Mucosa of rectum (tissue), 2 donors: Measurements from ENCODE around the gene FGGY.

Source experiments
- H3K27ac ChIP-seq, 2 donors: one replicate each; pipeline ENCODE4 v1.7.0; 2013; ENCODE audit warnings: inconsistent platforms in 2 of 2, low read depth in 2 of 2, low read length in 2 of 2
- H3K27me3 ChIP-seq, 2 donors: one replicate each; pipeline ENCODE4 v1.7.0; 2013; ENCODE audit warnings: low read length in 2 of 2; ENCODE audit not compliant: control insufficient read depth in 2 of 2, insufficient read depth in 2 of 2
- H3K36me3 ChIP-seq, 2 donors: one replicate each; pipeline ENCODE4 v1.7.0; 2013; ENCODE audit warnings: low read length in 2 of 2; ENCODE audit not compliant: control insufficient read depth in 2 of 2, insufficient read depth in 2 of 2
- H3K4me1 ChIP-seq, 2 donors: one replicate each; pipeline ENCODE4 v1.7.0; 2013; ENCODE audit warnings: low read length in 2 of 2, mild to moderate bottlenecking in 1 of 2; ENCODE audit not compliant: control insufficient read depth in 2 of 2, insufficient read depth in 2 of 2
- H3K4me3 ChIP-seq, 2 donors: one replicate each; pipeline ENCODE4 v1.7.0; 2013; ENCODE audit warnings: low read length in 2 of 2
- H3K9ac ChIP-seq, 2 donors: one replicate each; pipeline ENCODE4 v1.7.0; 2013; ENCODE audit warnings: low read length in 2 of 2, low read depth in 1 of 2, mild to moderate bottlenecking in 1 of 2
- H3K9me3 ChIP-seq, 2 donors: one replicate each; pipeline ENCODE4 v1.7.0; 2013; ENCODE audit warnings: low read length in 2 of 2; ENCODE audit not compliant: control insufficient read depth in 2 of 2
- donor health status: healthy.
- donor health status: Normal muscosa, but diverticular disease.

The FGGY gene

DNA sequence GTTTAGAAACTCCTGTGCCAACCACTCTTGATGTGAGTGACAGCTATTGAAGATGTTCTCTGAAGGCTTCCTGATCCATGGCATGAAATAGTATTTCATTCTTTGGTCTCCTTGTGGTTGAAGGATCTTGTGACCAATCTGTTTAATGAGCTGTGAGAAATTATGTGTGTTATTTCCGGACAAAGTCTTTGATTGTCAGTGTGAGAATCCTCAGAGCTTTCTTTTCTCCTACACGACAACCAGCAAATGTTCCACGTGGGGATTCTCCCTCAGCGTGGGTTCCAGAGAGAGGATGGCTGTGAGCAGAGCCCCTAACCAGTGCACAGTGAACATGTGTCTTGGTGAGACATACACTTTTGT is 472.8 kb downstream of the FGGY start:
- Histone ChIP-seq H3K27me3 (no peaks in the 10 kb centered on the region), H3K4me3 (no peak overlapping the region), H3K4me1 (no peaks in the 10 kb centered on the region), H3K9me3 (no peaks in the 10 kb centered on the region), H3K27ac (no peak overlapping the region), H3K9ac (no peak overlapping the region), H3K36me3 (no peaks in the 10 kb centered on the region)

DNA sequence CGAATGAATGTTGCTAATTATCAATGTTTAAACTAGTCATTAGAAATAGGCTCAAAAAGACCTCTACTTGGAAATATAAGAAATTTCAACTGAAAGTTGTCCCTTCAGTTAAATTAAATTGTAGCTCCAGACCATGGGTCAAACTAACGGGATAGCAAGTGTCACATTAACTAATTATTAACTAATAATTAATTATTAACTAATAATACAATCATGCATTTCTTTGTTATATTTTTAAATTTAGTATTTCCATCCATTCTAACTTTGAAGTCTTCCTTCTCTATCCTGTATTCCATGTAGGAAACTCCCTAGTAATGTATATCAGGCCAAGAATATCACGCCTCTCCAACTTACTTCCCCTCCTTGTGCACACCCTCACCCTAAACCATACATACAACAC is 474.5 kb downstream of the FGGY start:
- H3K36me3 ChIP-seq: no peaks in the 10 kb centered on the region
- H3K9ac ChIP-seq: no peak overlapping the region
- no peaks in the 10 kb centered on the region for H3K4me1 ChIP-seq
- no peak overlapping the region for H3K27ac ChIP-seq
- no peaks in the 10 kb centered on the region for H3K9me3 ChIP-seq
- no peaks in the 10 kb centered on the region for H3K27me3 ChIP-seq
- no peak overlapping the region for H3K4me3 ChIP-seq

DNA sequence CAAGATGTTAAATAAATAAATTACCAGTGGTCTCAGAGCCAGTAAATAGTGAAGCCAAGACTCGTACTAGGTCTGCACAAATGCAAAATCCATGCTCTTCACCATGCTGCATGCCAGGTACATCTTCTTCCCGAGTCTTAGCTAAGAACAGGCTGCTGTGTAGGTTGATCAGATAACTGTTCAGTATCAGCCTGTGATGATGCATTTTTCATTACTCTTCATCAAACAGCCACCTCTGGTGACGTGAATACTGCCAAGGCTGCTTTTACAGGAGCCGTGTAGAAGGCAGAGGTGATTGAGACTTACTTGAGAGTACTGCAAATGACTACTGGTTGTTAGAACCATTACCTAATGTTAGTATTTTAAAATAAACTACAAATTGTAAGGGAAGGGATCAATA is 478.6 kb downstream of the FGGY start:
- H3K27ac ChIP-seq: no peak overlapping the region
- no peaks in the 10 kb centered on the region for H3K4me1 ChIP-seq
- no peaks in the 10 kb centered on the region for H3K27me3 ChIP-seq
- H3K9ac ChIP-seq: no peak overlapping the region
- H3K36me3 ChIP-seq: no peaks in the 10 kb centered on the region
- H3K4me3 ChIP-seq: no peak overlapping the region
- no peaks in the 10 kb centered on the region for H3K9me3 ChIP-seq

DNA sequence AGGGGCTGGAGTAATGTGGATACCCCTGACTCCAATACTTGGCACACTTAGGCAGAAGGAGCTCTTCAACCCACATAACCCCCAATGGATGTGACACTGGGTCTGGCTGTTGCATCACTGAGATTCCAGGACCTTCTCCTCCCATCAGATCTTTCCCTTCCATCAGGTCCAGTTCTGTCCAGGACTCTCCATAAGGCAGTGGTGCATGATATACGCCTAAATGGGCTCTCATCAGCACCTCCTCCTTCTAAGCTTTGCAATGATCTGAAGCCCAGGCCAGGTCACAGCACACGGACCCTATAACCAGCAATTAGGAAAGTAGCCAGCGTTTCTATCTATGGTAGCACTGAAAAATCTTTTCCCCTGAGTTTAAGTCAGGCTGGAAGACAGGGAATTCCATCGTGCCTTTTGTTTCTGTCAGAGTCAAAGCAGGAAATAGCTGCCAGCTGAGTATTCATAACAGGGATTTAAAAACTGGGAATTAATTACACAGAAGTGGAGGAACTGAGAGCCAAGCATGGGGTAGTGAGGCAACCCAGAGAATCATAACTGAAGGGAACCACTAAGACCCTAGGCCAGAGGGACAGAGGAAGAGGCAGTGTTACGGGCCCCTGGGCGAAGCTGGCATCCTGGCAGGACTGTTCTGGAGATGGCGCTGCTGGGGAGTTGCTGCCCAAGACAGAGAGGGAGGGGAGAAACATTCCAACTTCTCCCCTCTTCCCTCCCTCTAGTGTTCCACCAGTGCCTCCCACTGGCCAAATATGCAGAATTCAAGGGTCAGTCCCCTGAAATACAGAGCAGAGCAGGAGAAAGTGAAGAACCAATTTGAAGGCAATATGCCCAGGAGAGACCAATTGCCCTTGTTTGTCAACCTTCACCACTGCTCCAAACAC is 480.3 kb downstream of the FGGY start:
- H3K27me3 ChIP-seq: no peaks in the 10 kb centered on the region
- H3K36me3 ChIP-seq: no peaks in the 10 kb centered on the region
- H3K4me1 ChIP-seq: no peaks in the 10 kb centered on the region
- no peak overlapping the region for H3K9ac ChIP-seq
- H3K4me3 ChIP-seq: no peak overlapping the region
- H3K27ac ChIP-seq: no peak overlapping the region
- no peaks in the 10 kb centered on the region for H3K9me3 ChIP-seq

DNA sequence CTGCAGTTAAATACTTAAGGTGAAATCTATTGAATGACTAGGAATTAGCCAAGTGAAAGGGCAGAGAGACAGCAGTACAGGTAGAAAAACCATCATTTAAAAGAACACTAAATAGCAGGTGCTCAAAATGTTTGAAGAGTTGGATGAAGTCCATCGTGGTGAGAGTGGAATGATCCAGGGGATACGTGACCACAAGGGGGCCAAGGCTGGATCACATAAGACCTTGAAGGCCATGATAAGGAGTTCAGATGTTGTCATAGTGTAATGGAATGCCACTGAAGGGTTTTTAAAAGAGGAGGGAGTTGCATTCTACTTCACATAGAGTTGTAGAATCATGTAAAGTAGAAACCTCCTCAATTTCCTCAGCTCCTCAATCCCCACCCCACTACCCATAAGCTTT is 483.1 kb downstream of the FGGY start:
- Histone ChIP-seq H3K9me3 (no peaks in the 10 kb centered on the region), H3K4me3 (no peak overlapping the region), H3K27ac (no peak overlapping the region), H3K9ac (no peak overlapping the region), H3K4me1 (no peaks in the 10 kb centered on the region), H3K36me3 (no peaks in the 10 kb centered on the region), H3K27me3 (no peaks in the 10 kb centered on the region)

DNA sequence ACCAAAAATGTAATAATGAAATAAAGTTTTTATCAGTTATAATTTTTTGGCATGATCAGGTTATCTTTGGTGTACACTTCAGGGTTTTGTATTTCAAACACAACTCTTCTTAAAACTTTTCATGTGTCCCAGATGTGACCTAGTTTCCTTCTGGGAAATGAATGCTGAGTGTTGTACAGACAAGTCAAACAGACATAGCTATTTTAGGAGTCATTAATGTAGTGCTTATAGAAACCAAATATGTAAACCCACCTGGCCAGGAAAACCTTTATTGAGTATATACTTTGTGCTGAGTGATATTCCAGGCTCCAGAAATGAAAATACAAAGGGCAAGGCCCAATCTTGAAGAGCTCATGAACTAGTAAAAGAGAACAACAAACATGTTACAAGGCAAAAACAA is 491.9 kb downstream of the FGGY start:
- no peaks in the 10 kb centered on the region for H3K36me3 ChIP-seq
- H3K4me3 ChIP-seq: no peak overlapping the region
- H3K9me3 ChIP-seq: no peaks in the 10 kb centered on the region
- no peak overlapping the region for H3K9ac ChIP-seq
- H3K27ac ChIP-seq: no peak overlapping the region
- no peaks in the 10 kb centered on the region for H3K27me3 ChIP-seq
- no peaks in the 10 kb centered on the region for H3K4me1 ChIP-seq

DNA sequence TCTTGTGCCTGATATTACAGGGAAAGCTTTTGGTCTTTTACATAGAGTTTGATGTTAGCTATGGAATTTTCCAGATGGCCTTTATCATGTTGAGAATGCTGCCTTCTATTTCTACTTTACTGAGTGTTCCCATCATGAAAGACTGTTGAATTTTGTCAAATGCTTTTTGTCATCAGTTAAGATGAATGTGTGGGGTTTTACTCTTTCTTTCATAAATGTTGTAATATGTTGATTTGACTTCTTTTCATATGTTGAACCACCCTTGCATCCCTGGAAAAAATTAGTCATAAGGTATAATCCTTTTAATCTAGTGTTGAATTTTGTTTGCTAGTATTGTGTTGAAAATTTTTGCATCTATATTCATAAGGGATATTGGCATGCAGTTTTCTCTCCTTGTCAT is 501.7 kb downstream of the FGGY start:
- no peaks in the 10 kb centered on the region for H3K9me3 ChIP-seq
- H3K27me3 ChIP-seq: no peaks in the 10 kb centered on the region
- H3K36me3 ChIP-seq: no peaks in the 10 kb centered on the region
- H3K9ac ChIP-seq: no peak overlapping the region
- H3K4me1 ChIP-seq: no peaks in the 10 kb centered on the region
- H3K4me3 ChIP-seq: no peak overlapping the region
- no peak overlapping the region for H3K27ac ChIP-seq

DNA sequence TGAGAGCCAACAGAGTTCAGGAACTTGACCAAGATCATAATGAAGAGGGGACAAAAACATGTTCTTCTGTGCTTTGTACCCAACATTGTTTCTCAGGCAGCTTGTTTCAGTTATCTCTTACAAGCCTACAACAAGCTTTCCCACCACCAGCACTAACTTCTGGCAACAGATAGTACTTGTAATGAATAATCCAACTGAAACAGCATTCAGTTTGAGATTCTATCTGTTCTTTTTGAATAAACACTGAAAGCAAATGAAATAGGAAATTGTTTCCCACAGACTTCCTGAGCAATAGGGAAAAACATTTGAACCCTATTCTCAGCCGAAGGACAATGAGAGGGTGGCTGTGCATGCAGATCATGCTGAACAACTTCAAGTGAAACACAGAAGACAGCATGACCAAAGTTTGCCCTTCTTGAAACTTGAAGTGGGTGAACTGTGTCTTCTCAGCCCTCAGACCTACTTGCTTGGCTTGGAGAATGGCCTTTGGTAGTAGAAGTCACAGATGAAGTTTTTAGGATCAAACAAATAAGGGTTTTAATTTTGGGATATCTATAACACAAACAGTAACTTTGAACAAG is 506.7 kb downstream of the FGGY start:
- Histone ChIP-seq H3K9ac (no peak overlapping the region), H3K4me3 (no peak overlapping the region), H3K4me1 (no peaks in the 10 kb centered on the region), H3K27ac (no peak overlapping the region), H3K27me3 (no peaks in the 10 kb centered on the region), H3K9me3 (no peaks in the 10 kb centered on the region), H3K36me3 (no peaks in the 10 kb centered on the region)

DNA sequence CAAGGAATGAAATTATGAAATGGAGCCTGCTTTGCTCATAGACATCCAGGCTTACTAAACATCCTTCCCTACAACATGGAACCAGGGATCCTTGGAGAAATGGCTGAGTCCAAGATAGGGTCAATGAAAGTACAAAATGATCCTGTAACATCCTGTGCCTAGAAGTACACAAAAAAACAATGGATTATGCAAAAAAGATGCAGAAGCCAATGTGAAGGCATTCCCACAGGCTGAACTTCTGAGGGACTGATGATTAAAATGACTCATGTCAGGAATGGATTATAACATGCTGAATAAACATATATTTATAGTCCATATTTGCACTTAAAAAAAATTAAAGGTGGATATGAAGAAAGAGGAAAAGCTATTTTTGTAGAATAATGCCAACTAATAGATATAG is 507.4 kb downstream of the FGGY start:
- Histone ChIP-seq H3K4me3 (no peak overlapping the region), H3K4me1 (no peaks in the 10 kb centered on the region), H3K27ac (no peak overlapping the region), H3K9ac (no peak overlapping the region), H3K27me3 (no peaks in the 10 kb centered on the region), H3K36me3 (no peaks in the 10 kb centered on the region), H3K9me3 (no peaks in the 10 kb centered on the region)

DNA sequence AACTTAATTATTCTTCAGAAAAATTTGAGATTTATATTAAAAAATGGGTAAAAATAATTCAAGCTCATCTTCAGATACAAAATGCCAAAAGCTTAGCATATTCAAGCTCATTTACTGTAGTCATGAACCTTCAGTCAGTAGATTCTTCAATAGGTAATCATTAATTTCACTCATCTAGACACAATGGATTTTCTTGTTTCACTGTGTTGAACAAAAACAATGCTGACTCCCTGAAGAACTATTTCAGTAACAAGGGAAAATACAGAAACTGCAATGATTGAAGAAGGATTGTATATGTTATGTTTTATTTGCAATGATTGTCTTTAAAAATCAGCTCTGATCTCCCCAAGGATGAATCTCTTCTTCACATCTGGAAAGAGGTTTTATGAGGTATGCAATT is 508.7 kb downstream of the FGGY start:
- Histone ChIP-seq H3K27ac (no peak overlapping the region), H3K9ac (no peak overlapping the region)

More for the DNA sequence above, 508.7 kb downstream of the FGGY start:
- H3K4me3 ChIP-seq: no peak overlapping the region
- H3K9me3 ChIP-seq: no peaks in the 10 kb centered on the region
- H3K27me3 ChIP-seq: no peaks in the 10 kb centered on the region
- no peaks in the 10 kb centered on the region for H3K36me3 ChIP-seq
- no peaks in the 10 kb centered on the region for H3K4me1 ChIP-seq
